GM19043 (cell line): ENCODE data around the gene NCSTN.

Source experiments
- ATAC-seq: cut with Tn5 transposase; IDR thresholded peaks from one replicate; pipeline ENCODE4 v1.9.1; 2021; ENCODE audit warnings: low read depth; ENCODE audit not compliant: unreplicated experiment

The NCSTN gene

GRCh38 chr1:160402001-160402795, 59.0 kb downstream of the NCSTN start:
- no peak for ATAC-seq

GRCh38 chr1:160403244-160403643, 60.1 kb downstream of the NCSTN start:
- ATAC-seq: no peak

- ATAC-seq: no peak
Observed at GRCh38 chr1:160404094-160404493, 60.9 kb downstream of the NCSTN start.

GRCh38 chr1:160405331-160405877, 62.2 kb downstream of the NCSTN start:
- ATAC-seq: no peak

- ATAC-seq: no peak
Observed at GRCh38 chr1:160406131-160406968, 63.2 kb downstream of the NCSTN start.

GRCh38 chr1:160407839-160408801, 64.9 kb downstream of the NCSTN start:
- ATAC-seq: no peak
